H1 (cell line): ENCODE measurements around the gene DDR2. TPM values are rescaled to one million over a fixed set of nuclear protein-coding genes. Genes with fewer than 3 reads are reported as not detected.

Experiments
- POLR2A ChIP-seq, 2 experiments: IDR thresholded peaks; 1 replicate in 1 of 2; 2 replicates in 1 of 2; pipeline ENCODE4 v1.6.1; 2011; ENCODE audit warnings: low read depth in 2 of 2, low read length in 2 of 2, mild to moderate bottlenecking in 2 of 2; ENCODE audit errors: control extremely low read depth in 1 of 2
- SP2 ChIP-seq: IDR thresholded peaks from 2 replicates; pipeline ENCODE4 v1.6.1; 2012; ENCODE audit warnings: mild to moderate bottlenecking, low read length, inconsistent platforms
- polyA plus RNA-seq, 7 experiments: library from polyadenylated mRNA; depleted of rRNA in 3 of 7; stranded (reverse) in 5 of 7; unstranded in 2 of 7; fragments of >200 nt in 5 of 7; fragments of 200-250 nt in 2 of 7; gene quantifications; 1 replicate in 5 of 7; 2 replicates in 1 of 7; 4 replicates in 1 of 7; pipeline versions ENCODE4 v1.2.1 to v1.2.3, GENCODE V29; 2011 to 2013; ENCODE audit warnings: missing spikeins in 2 of 7, mixed read lengths in 2 of 7
- total RNA-seq: library from RNA; stranded (reverse); fragmentation: NEBNext Ultra II Directional; extraction: Animal tissue kit (Norgen Biotek cat#: 25700); gene quantifications from 2 replicates; pipeline ENCODE4 v1.2.1, GENCODE V29; 2021

Gene DDR2
- total and polyA plus RNA-seq, 2 of the 8 experiments (the other 6 are each of a cell fraction or from before 2014, with no cell fraction given): 1.00 to 2.1 TPM

DNA sequence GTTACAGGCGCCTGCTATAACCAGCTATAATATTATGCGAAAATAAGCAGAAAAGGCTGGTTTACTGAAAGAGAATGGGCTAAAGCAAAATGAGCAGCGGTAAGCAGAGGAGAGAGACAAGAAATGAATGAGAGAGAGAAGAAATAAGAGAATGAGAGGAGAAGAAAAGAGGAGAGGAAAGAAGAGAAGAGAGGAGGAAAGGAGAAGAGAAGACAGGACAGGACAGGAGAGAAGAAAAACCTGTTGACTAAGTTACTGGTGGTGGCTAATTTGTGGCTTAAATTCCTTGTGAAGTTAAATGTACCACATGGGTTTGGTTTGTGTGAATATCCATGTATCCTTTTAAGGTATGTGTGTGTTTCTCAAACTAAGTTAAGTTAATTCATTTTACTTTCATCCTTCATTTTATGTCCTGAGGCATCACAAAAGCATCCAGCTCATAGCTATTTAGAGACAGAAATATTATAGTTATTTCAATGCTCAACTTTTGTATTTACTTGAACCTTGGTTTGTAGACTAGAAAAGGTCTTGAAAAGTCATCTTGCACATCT, 3.1 kb upstream of the DDR2 start (continued):
- no peak for TF ChIP-seq SP2
- no peak for TF ChIP-seq POLR2A (IDR thresholded peaks at IDR 0.05; ENCODE audit: control extremely low read depth in 1 of 2, low read depth in 2 of 2, low read length in 2 of 2)
